HG03060 (cell line): ENCODE measurements around the gene C4orf33.
"Not testable (repeated sequence)": the region's sequence is repeated elsewhere in the genome, so short reads cannot be mapped to it uniquely, and the experiment has no call there.

Experiments
- ATAC-seq: cut with Tn5 transposase; IDR thresholded peaks from one replicate; pipeline ENCODE4 v1.9.1; 2021; ENCODE audit warnings: low read depth, moderate number of reproducible peaks; ENCODE audit not compliant: unreplicated experiment

Gene C4orf33

DNA sequence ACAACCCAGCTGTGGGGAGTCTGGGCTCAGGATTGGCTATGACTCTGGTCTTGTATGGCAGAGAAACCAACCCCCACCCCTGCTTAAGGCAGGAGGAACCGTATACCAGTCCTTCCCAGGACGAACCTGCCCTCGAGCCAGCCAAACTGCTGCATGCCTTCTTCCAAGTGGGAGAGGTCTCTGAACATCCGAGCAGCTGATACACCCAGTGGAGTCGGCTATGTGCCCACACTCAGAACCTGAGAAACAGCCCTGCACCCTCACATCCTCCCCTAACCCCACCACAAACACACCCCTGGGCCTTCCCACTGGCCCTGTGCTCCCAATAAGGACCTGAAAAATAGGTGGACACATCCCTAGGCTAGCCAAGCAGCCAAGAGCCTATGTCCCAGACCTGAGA lies 21.8 kb downstream of the C4orf33 start:
- no peak for ATAC-seq

DNA sequence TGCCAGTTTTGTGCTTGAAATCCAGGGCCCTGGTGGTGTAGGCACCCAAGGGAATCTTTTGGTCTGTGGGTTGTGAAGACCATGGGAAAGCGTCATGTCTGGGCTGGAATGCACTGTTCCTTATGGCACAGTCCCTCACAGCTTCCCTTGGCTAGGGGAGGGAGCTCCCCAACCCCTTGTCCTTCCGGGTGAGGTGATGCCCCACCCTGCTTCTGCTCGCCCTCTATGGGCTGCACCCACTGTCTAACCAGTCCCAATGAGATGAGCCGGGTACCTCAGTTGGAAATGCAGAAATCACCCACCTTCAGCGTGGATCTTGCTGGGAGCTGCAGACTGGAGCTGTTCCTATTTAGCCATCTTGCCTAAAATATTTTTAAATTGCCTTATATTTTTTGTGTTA lies 30.7 kb downstream of the C4orf33 start:
- not testable (repeated sequence) for ATAC-seq

DNA sequence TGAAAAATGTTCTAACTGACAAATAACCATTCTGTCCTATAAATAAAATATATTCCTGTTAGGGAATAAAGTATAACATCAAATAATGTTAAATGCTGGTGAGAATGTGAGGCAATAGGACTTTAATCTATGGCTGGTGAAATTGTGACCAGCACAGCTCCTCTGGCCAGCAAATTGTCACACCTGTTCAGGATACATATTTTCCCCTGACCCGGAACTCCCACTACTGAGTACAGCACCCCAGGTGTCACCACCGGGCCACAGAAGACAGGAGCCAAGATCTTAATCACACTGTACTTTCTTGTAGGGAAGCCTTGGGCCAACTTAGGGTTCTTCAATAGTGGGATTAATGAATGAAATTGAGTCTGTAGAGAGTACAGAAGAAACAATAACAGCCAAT lies 33.2 kb downstream of the C4orf33 start:
- ATAC-seq: no peak

DNA sequence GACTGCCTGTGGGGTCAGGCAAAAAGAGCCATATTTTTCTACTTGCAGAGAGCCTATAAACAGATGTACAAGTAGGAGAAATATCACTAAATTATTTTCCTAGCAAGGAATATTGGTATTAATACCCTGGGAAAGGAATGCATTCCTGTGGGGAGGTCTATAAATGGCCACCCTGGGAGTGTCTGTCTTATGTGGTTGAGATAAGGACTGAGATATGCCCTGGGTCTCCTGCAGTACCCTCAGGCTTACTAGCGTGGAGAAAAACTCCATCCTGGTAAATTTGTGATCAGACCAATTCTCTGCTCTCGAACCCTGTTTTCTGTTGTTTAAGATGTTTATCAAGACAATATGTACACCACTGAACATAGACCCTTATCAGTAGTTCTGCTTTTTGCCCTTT lies 35.4 kb downstream of the C4orf33 start:
- ATAC-seq: no peak

DNA sequence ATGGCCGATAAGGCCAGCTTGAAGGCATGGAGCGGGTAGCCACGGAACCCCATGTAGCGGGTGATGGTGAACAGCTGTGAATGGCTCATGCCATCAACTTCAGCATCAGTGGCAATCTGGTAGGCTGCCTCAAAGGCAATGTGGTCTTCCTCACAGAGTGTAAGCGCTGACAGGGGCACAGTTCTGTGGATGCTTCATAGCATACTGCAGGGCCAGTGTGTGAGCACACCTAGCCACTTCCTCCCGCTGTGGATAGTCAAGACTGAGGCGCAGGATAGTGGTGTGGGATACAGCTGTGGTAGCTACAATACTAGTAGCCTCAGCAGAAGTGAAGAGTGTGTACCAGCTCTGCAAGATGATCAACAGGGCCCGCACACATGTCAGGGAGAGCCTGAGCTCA lies 40.5 kb downstream of the C4orf33 start:
- ATAC-seq: no peak

DNA sequence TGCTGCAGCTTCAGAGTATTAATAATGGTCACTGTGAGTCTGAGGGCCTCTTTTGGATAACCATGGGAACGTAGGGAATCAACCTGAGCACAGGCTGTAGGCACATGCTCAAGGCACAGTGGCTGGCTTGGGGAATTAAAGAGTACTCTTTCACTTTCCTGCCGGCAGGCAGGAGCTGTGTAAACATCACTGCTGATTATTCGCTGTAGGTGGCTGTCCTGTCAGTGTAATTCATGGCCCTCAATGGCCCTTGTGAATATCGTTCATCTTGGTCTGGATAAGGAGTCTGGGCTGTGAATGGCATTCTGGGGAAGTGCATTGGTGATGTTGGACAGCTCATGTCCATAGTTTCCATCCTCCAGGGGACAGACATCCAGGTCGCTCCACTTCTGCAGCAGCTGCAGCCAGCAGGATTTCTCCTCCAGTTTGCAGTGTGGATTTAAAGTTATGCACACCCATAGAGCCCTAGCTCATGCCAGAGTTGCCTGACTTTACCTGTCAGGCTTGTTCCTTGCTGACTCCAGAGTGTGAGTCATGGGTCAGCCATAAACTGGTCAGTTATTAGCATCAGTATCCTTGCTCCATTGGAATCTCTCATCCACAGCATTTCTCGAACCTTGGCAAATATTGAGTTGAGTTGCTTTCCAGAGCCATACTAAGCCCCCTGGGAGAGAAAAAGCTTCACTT lies 43.0 kb downstream of the C4orf33 start:
- ATAC-seq: no peak

DNA sequence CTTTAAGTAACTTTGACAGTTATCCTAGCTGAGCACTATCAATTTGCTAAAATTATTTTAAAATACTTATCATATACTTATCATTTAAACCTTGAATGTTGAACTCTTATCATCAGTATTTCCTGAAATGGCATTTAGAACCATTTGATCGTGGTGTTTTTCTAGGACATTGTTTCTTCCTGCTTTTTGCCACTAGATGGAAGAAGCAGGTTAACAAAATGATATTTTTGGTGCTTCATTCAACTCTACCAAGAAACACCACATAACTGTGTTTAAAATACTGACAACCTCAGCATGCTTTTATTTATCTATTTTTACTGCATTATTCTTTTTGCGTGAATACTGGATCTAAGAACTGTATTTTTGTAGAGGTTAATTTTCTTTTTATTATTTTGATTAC lies 44.6 kb downstream of the C4orf33 start:
- ATAC-seq: no peak

DNA sequence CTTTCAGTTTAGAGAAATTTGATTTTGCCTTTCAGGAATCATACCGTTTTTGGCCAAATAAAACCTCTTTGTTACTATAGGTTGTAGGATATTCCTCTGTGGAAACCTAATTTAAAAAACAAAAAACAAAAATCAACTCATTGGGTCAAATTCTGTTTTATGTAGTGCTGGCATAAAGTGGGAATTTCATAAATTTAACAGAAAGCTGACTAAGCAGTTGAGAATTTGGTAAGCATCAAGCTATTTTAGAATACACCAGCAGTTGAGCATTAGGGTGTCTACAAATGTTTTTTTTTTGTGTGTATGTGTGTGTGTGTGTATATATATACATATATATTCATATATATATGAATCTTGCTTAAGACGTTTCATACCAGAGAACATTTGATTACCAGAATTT lies 47.4 kb downstream of the C4orf33 start:
- ATAC-seq: no peak

DNA sequence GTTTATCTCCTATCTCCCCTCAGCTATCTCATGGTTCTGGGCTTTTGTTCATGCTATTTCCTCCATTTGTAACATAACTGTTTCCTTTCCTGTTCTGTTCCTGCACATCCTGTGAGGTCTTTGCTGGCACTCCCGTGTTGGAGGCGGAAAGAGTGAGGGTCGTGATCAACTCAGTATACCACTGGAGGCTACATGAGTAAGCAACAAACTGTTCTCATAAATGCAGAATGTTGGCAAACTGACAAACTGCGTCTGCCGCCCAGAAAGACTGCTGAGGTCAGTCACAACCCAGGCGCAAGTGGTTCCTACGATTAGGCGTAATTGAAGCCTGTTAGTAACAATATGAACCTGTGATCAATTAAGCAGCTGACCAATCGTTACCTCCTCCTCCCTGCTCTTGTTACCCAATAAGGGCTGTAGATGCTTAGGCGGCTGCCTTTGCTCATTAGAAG lies 48.8 kb downstream of the C4orf33 start:
- no peak for ATAC-seq

DNA sequence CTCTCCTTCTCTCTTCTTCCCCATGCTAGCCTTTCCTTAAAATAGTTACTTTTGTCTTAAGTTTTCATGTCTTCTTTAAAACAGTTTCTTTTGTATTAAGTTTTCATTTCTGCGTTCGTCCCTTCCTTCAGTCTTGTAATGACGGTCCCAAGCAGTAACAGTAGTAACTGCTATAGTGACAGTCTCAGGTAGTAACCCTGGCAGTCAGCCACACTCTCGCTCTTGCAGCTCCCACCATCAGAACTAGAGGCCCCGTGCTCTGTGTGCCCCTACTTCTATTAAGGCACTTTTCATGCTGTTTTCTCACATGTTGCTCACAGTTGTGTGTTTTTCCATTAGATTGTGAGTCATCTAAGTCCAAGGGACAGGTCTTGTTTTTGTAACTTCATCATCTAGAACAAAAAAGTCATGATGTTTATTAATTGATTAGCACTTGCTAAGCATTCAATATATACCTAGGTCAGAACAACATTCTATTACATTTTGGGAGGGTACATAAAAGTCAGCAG lies 49.3 kb downstream of the C4orf33 start:
- no peak for ATAC-seq

DNA sequence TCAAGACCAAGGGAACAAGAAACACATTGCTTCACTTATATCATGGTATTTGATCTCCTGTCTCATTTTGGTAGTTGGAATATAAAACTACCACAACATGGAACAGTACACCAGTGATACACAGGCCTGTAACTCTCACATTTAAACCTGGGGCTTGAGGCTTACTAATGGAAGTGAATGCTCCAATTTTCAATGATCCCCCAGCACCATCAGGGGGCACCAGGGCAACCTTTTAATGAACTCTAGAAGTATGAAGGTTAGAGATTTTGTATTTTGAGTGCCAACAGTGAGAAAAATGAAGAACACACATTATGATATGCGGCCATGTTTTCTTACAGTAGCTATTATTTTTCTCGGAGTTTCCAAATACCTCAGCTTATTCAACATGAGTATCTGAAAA lies 50.7 kb downstream of the C4orf33 start:
- no peak for ATAC-seq

DNA sequence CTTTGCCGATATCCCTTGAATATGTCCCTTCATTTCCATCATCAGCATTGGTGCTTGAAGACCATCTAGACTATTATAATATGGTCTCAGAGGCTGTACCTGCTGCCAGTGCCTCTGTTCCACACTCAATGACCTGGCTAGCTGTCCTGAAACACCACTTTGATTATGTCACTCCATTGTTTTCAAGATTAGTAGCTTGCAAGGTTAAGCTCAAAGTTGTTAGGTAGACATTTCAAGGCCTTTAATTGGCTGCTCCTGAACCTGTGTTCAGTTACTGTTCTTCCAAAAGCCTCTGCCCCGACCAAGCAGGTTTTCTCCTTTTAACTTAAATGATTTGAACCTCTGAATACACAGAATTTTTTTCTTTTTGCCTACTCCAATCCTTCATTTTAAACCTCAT lies 52.9 kb downstream of the C4orf33 start:
- no peak for ATAC-seq

DNA sequence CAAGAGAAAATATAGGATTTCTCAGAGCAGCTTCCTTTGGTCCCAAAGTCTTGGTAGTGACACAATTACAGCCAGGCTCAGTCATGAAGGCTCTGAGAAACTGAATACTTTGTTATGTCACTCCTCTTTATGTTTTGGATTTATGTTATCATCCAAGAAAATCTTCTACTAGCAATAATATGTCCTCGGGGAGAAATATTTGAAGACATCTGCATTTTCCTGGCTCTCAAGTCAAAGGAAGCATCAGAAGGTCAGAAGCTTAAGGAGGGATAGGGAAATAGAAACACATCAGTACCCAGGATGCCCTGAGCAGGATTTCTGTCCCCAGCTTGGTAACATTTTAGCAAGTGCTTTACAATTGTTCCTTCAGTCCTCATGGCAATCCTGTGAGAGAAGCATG lies 54.0 kb downstream of the C4orf33 start:
- no peak for ATAC-seq

DNA sequence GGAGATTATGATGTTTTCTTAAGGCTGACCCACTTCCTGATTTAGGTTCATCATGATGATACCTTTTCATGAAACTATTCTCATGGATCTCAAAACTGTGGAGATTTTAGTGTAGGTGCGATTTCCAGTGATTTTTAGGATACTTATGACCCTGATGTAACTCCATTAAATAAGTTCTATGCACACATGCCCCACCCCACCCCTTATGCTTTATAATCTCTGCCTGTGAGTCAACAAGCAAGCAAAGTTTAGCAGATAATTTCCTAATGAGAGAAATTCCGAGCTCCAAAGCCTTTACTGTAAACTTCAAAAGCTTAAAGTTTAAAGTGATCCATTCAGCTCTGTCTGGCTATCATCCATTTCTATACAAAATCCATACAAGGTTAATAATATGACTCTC lies 56.4 kb downstream of the C4orf33 start:
- ATAC-seq: no peak

DNA sequence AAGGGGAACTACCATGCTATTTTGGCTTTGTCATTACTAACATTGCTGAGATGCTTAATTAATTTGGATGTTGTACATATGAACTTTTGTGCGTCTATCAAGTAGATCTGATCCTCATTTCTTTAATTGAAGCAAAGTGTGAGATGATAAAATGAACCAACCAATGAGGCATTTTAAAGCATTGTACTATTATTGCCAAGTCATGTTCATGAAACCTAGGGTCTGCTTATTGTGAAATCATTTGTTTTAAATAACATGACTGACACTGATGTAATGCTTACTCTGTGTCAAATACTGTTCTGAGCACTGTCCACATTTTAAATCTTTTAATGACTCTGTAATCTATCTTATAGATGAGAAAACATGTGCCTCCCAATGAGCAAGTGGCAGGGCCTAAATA lies 57.7 kb downstream of the C4orf33 start:
- no peak for ATAC-seq

DNA sequence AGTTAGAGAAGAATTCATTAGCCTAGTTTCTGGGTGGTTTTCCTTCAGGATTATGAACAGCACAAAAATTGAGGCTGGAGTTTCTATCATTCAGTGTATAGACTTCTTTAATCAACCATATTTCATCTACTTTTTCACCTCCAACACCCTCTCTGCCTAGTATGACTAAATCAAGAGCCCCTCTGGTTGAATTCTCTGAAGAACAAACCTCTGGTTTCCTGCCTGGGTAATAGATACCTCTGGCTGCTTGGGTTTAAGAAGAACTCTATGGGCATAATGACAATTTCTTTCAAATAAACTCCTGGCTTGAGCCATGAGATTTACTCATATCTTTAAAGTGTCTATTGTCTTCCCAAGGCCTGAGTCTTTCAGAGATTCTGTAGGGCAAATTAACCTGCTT lies 66.5 kb downstream of the C4orf33 start:
- ATAC-seq: no peak

DNA sequence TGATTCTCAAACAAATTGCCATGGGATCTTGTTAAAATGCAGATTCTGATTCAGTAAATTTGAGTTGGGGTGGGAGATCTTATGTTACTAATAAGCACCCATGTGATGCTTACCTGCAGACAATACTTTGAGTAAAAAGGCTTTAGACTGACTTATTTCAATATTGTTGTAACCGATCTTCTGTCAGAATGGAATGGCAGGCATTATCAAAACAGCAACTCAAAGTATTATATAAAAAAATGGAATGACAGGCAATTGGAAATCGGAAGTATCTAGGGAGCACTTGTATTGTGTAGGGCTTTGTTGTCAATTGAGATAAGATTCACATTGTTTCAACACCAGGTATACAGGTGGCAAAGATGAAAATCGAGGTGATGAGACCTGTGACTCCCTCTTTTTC lies 67.5 kb downstream of the C4orf33 start:
- no peak for ATAC-seq

DNA sequence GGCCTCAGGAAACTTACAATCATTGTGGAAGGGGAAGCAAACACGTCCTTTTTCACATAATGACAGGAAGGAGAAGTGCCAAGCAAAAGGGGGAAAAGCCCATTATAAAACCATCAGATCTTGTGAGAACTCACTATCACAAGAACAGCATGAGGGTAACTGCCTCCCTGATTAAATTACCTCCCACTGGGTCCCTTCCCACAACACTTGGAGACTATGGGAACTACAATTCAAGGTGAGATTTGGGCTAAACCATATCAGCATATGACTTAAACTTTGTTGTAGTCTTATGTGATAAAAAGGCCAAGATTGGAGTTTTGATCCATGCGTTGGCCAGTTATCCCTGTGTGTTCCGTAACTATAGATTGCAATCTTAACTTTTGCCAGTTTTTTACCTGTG lies 68.3 kb downstream of the C4orf33 start:
- no peak for ATAC-seq
